ENCODE data around the gene VPS13C. TPM values are rescaled to one million over a fixed set of nuclear protein-coding genes. Genes with fewer than 3 reads are reported as not detected.

The VPS13C gene
- total RNA-seq, 1 donor from 2014 or later = 33.6 TPM

DNA sequence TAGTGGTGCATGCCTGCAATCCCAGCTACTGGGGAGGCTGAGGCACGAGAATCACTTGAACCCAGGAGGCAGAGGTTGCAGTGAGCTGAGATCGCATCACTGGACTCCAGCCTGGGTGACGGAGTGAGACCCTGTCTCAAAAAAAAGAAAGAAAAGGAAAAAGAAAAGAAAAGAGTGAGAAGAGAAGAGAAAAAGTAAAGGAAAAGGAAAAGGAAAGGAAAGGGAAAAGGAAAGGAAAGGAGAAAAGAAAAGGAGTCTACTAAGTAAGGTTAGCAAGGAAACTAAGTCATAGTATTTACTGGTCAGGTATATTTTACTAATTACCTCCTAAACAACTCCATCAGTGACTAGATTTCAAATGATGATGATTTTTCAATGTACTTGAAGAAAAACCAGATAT, 198.3 kb downstream of the VPS13C start:
- peaks cover 7 to 9% of the 10 kb centered on the region in 2 donors for H3K36me3 ChIP-seq
- H3K27me3 ChIP-seq = no peaks in the 10 kb centered on the region
- TF ChIP-seq, protein P1, sequence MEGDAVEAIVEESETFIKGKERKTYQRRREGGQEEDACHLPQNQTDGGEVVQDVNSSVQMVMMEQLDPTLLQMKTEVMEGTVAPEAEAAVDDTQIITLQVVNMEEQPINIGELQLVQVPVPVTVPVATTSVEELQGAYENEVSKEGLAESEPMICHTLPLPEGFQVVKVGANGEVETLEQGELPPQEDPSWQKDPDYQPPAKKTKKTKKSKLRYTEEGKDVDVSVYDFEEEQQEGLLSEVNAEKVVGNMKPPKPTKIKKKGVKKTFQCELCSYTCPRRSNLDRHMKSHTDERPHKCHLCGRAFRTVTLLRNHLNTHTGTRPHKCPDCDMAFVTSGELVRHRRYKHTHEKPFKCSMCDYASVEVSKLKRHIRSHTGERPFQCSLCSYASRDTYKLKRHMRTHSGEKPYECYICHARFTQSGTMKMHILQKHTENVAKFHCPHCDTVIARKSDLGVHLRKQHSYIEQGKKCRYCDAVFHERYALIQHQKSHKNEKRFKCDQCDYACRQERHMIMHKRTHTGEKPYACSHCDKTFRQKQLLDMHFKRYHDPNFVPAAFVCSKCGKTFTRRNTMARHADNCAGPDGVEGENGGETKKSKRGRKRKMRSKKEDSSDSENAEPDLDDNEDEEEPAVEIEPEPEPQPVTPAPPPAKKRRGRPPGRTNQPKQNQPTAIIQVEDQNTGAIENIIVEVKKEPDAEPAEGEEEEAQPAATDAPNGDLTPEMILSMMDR (IDR thresholded peaks at IDR 0.05) = no peak
- no peak overlapping the region for H3K27ac ChIP-seq
- no peak overlapping the region for H3K4me3 ChIP-seq
- no peaks in the 10 kb centered on the region for H3K4me1 ChIP-seq
- no peaks in the 10 kb centered on the region for H3K9me3 ChIP-seq
- intact Hi-C loops (cut with DNase I) = no loop called here
- DNase-seq (ENCODE audit: low spot score in 2 of 2) = no peak

DNA sequence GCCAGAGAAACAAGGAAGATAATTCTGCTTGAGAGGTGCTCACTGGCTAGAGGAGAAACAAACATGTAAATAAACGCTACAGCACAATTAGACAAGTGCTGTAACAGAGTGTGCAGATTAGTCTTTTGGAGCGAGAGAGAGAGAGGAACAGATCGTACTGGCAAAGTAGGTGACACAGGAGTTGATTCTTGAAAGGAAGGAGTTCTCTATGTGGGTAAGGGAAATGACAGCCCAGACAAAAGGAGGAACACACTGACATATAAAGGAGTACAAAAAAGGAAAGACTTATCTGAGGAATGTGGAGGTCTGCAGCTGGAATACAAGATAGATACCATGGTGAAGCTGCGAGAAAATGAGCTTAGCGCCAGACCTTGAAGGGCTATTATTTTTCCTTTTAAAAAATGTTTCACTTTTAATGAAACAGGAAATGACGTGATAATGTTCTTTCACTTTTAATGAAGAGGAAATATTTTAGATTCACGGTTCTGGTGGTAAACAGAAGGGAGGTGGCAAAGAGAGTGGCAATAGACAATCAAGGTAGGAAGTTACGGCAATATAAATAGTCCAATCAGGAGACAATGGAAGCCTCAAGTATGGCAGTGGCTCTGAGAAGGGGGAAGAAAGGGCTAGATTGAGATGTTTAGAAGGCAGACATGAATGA, 202.9 kb downstream of the VPS13C start:
- intact Hi-C loops (cut with DNase I) = no loop called here
- Histone ChIP-seq H3K4me1 (no peaks in the 10 kb centered on the region), H3K4me3 (no peak overlapping the region), H3K36me3 (peaks cover 10 to 15% of the 10 kb centered on the region in 2 donors), H3K27me3 (no peaks in the 10 kb centered on the region), H3K9me3 (no peaks in the 10 kb centered on the region), H3K27ac (no peak overlapping the region)
- no peak for DNase-seq (ENCODE audit: low spot score in 2 of 2)
- TF ChIP-seq, protein P1 (IDR thresholded peaks at IDR 0.05) = no peak

DNA sequence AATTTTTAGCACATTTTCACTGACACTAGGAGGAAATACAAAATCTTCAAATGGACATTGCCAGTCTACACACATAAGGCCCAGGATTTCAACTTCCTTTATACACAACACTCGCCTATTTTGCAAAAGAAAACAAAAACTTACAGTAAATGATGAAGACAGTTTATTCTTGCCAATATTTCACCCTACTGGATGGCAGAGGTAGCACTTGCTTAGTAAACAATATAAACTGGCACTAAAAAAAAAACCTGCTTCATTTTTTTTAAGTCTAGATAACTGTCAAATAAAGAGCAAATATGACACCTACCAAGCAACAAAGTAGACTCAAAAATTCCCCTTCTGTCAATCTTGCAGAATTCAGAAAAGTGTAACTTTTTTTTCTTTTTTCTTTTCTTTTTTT, 204.0 kb downstream of the VPS13C start:
- intact Hi-C loops (cut with DNase I) = no loop called here

DNA sequence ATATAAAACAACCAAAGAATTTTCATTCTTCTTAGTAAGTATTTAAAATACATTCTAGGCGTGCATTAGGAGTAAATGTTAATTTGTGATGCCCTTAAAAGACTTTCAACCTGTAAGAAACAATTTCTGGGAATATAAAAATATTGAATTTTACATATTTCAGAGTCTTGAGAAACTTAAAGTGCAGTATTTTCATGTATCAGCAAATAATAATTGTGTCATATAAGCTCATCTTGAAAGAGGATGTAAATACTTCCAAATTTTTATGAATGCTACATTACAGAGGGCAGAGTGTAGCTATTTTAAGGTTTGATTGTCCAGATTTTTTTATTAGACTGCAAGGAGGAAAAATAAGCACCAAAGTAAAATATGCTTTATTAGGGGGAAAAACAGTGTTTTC, 207.1 kb downstream of the VPS13C start:
- Histone ChIP-seq H3K36me3 (peaks cover 19 to 22% of the 10 kb centered on the region in 2 donors), H3K27me3 (no peaks in the 10 kb centered on the region), H3K4me1 (no peaks in the 10 kb centered on the region), H3K4me3 (no peak overlapping the region), H3K27ac (no peak overlapping the region), H3K9me3 (no peaks in the 10 kb centered on the region)
- DNase-seq (ENCODE audit: low spot score in 2 of 2) = no peak
- intact Hi-C loops (cut with DNase I) = no loop called here
- TF ChIP-seq, protein P1 (IDR thresholded peaks at IDR 0.05) = no peak

More for the DNA sequence above, 204.0 kb downstream of the VPS13C start:
- no peaks in the 10 kb centered on the region for H3K9me3 ChIP-seq
- H3K27me3 ChIP-seq = no peaks in the 10 kb centered on the region
- no peak overlapping the region for H3K27ac ChIP-seq
- TF ChIP-seq, protein P1 (IDR thresholded peaks at IDR 0.05) = no peak
- peaks cover 16 to 22% of the 10 kb centered on the region in 2 donors for H3K36me3 ChIP-seq
- no peak for DNase-seq (ENCODE audit: low spot score in 2 of 2)
- no peaks in the 10 kb centered on the region for H3K4me1 ChIP-seq
- no peak overlapping the region for H3K4me3 ChIP-seq

DNA sequence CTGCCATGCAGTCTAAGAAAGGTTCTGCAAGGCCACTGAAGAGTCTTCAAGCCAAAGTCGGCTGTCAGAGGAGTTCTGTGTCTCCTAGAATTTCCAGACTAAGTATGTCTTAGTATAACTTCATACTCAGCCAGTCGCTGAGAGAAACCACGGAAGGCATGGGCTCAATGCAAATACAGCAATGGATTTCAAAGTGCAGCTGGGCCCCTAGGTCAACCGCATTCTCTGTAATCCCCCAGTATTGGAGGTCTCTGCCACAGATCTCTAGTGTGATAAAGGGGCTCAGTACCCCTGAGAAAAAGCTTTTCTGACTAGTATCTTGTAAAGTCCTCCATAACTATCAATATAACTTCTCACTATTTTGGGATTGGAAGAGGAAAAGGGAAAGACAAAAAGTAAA, 208.3 kb downstream of the VPS13C start:
- Histone ChIP-seq H3K4me1 (no peaks in the 10 kb centered on the region), H3K27me3 (no peaks in the 10 kb centered on the region), H3K9me3 (no peaks in the 10 kb centered on the region), H3K27ac (no peak overlapping the region), H3K36me3 (peaks cover 17 to 22% of the 10 kb centered on the region in 2 donors), H3K4me3 (no peak overlapping the region)
- no peak for DNase-seq (ENCODE audit: low spot score in 2 of 2)
- intact Hi-C loops (cut with DNase I) = no loop called here
- TF ChIP-seq, protein P1 (IDR thresholded peaks at IDR 0.05) = no peak

Data from ascending aorta (tissue), 2 donors.